Tibial nerve (tissue), 3 donors: Measurements from ENCODE around the gene SPC24.

Experiments used
- POLR2A ChIP-seq, 2 donors: fragments of 450-650 bp; IDR thresholded peaks; one replicate each; pipeline ENCODE4 v1.6.1; 2017; ENCODE audit warnings: antibody characterized with exemption in 2 of 2, mild to moderate bottlenecking in 2 of 2, moderate library complexity in 2 of 2
- TF ChIP-seq, protein P1 (sequence below), 5 experiments: fragments of 200-600 bp in 3 of 5; fragments of 450-650 bp in 2 of 5; sonication (generic) in 3 of 5; IDR thresholded peaks; one replicate each; pipeline ENCODE4 v1.5.1; 2016 to 2019; ENCODE audit warnings: antibody characterized with exemption in 5 of 5, mild to moderate bottlenecking in 3 of 5, moderate library complexity in 2 of 5

DNA sequence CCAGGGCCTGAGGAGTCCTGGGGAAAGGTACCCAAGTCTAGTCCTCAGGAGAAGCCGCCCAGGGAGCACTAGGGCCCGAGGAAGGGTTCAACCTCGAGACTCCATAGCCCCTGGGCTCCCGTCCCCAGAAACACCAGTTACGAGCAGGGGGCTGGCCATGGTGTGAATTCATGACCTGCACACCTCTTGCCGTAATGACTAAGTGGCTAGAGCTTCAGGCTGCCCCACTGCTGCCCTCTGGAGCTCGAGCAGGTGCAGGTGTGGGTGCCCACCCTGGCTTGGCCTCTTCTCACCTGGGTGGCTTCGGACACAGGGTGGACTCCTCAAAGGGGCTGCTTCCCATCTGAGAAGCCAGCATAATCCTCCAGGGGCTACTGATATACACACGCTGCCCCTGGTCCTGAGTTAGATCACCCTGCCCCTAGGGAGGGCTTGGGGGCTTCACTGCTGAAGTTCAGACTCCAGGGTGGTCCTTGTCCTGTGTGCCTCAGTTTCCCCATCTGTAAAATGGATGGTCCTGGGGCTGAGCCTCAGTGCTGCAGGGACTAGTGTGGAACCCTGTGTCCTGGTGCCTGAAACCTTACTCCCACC is 13.6 kb downstream of the SPC24 start:
- TF ChIP-seq, protein P1, sequence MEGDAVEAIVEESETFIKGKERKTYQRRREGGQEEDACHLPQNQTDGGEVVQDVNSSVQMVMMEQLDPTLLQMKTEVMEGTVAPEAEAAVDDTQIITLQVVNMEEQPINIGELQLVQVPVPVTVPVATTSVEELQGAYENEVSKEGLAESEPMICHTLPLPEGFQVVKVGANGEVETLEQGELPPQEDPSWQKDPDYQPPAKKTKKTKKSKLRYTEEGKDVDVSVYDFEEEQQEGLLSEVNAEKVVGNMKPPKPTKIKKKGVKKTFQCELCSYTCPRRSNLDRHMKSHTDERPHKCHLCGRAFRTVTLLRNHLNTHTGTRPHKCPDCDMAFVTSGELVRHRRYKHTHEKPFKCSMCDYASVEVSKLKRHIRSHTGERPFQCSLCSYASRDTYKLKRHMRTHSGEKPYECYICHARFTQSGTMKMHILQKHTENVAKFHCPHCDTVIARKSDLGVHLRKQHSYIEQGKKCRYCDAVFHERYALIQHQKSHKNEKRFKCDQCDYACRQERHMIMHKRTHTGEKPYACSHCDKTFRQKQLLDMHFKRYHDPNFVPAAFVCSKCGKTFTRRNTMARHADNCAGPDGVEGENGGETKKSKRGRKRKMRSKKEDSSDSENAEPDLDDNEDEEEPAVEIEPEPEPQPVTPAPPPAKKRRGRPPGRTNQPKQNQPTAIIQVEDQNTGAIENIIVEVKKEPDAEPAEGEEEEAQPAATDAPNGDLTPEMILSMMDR (IDR thresholded peaks at IDR 0.05): no peak
- no peak for TF ChIP-seq POLR2A (IDR thresholded peaks at IDR 0.05)
